K562 (cell line): ENCODE data around the gene ST7. TPM values are rescaled to one million over a fixed set of nuclear protein-coding genes. Genes with fewer than 3 reads are reported as not detected.

Experiments
- ARID1B ChIP-seq: fragments of 450-650 bp; IDR thresholded peaks from 2 replicates; pipeline ENCODE4 v1.6.1; 2016; ENCODE audit warnings: antibody characterized with exemption, mild to moderate bottlenecking, inconsistent platforms
- HDAC6 ChIP-seq: IDR thresholded peaks from 2 replicates; pipeline ENCODE4 v1.6.1; 2012; ENCODE audit warnings: low read depth, mild to moderate bottlenecking, control low read depth, inconsistent platforms, low read length, moderate library complexity
- NCOA2 ChIP-seq, 2 experiments: fragments of 450-650 bp; IDR thresholded peaks; 2 replicates each; pipeline ENCODE4 v1.6.1; 2018; ENCODE audit warnings: mild to moderate bottlenecking in 2 of 2, moderate library complexity in 1 of 2; ENCODE audit not compliant: partially characterized antibody in 2 of 2
- RAD21 ChIP-seq, 2 experiments: fragments of 250-450 bp in 1 of 2; fragments of 450-650 bp in 1 of 2; sonication (Bioruptor Pico) in 1 of 2; formaldehyde crosslinking in 1 of 2; IDR thresholded peaks in 1 of 2; conservative IDR thresholded peaks in 1 of 2; 2 replicates each; pipeline versions ENCODE4 v1.4.0 to v1.8.0; 2020 to 2022; ENCODE audit warnings: mild to moderate bottlenecking in 2 of 2, moderate library complexity in 1 of 2
- SIN3A ChIP-seq, 2 experiments: fragments of 150-350 bp in 1 of 2; IDR thresholded peaks; 2 replicates each; pipeline ENCODE4 v1.6.1; 2011 to 2016; ENCODE audit warnings: borderline replicate concordance in 2 of 2, low read depth in 2 of 2, low read length in 2 of 2, mild to moderate bottlenecking in 2 of 2, moderate library complexity in 2 of 2; ENCODE audit not compliant: control insufficient read depth in 1 of 2
- polyA plus RNA-seq, 8 experiments: library from polyadenylated mRNA; depleted of rRNA in 4 of 8; stranded (reverse) in 5 of 8; unstranded in 3 of 8; fragments of >200 nt; fragmentation: Nextera tagmentation in 2 of 8; fragmentation: Illumina TruSeq in 1 of 8; extraction: Ambion mirVana in 2 of 8; extraction: Trizol in 1 of 8; gene quantifications; 2 replicates each; pipeline versions ENCODE4 v1.2.1 to v1.2.3, GENCODE V29; 2011 to 2014; ENCODE audit warnings: inconsistent platforms in 1 of 8, missing spikeins in 1 of 8
- total RNA-seq, 7 experiments: library from RNA; depleted of rRNA in 6 of 7; stranded (reverse); fragments of >200 nt in 6 of 7; fragmentation: Illumina TruSeq in 2 of 7; extraction: Trizol in 2 of 7; gene quantifications; 2 replicates each; pipeline versions ENCODE4 v1.2.1 to v1.2.3, GENCODE V29; 2011 to 2021; ENCODE audit warnings: low replicate concordance in 1 of 7
- TF ChIP-seq, protein P1 (sequence below), 2 experiments: fragments of 450-650 bp in 1 of 2; sonication (generic) in 1 of 2; formaldehyde crosslinking; conservative IDR thresholded peaks; 2 replicates each; pipeline versions ENCODE4 v1.4.0 to v1.8.1; 2020 to 2022; ENCODE audit warnings: mild to moderate bottlenecking in 1 of 2, missing genetic modification reagents in 1 of 2
- TF ChIP-seq, protein P2 (sequence below), 2 experiments: fragments of 450-650 bp; formaldehyde crosslinking in 1 of 2; IDR thresholded peaks; 2 replicates each; pipeline versions ENCODE4 v1.4.0 to v1.6.1; 2014 to 2020; ENCODE audit warnings: mild to moderate bottlenecking in 2 of 2, borderline replicate concordance in 1 of 2, low read depth in 1 of 2
- TF ChIP-seq, protein P3 (sequence below), 2 experiments: IDR thresholded peaks in 1 of 2; conservative IDR thresholded peaks in 1 of 2; 2 replicates each; pipeline ENCODE4 v1.6.1; 2016; ENCODE audit warnings: low read depth in 2 of 2, mild to moderate bottlenecking in 1 of 2, missing compliant biosample characterization in 1 of 2, missing genetic modification characterization in 1 of 2, moderate library complexity in 1 of 2
- TF ChIP-seq, protein P4 (sequence below): fragments of 250-450 bp; sonication (Bioruptor Pico); IDR thresholded peaks from 2 replicates; pipeline ENCODE4 v1.5.0; 2021; ENCODE audit warnings: mild to moderate bottlenecking, moderate library complexity

ST7 gene
- total and polyA plus RNA-seq, 9 of the 15 experiments (the other 6 are each of a cell fraction or from before 2014, with no cell fraction given), result 23.9 to 56.3 (median 36.9) TPM

DNA sequence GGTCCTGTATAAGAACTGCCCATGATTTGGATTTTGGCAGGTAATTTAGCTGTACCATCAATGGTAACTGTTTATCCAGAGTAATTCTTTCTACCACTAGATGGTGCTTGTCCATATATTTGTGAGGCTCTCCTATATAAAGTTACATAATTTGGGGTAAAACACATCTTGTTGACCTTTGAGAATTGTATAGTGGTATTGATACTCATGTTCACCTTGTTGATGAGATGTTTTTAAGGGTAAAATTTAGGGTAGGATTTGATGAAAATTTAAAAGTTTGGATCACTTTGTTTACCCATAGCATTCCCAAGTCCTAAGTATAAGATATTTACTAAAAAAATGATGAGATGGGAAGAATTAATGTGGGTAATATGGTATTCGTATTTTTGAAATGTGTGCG lies 31.6 kb downstream of the ST7 start (continued):
- TF ChIP-seq, protein P1, sequence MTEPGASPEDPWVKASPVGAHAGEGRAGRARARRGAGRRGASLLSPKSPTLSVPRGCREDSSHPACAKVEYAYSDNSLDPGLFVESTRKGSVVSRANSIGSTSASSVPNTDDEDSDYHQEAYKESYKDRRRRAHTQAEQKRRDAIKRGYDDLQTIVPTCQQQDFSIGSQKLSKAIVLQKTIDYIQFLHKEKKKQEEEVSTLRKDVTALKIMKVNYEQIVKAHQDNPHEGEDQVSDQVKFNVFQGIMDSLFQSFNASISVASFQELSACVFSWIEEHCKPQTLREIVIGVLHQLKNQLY (CRISPR knock-in tag; conservative IDR thresholded peaks at IDR 0.05), result no peak
- TF ChIP-seq ARID1B (0 out of 2 replicates have a peak, but pooled peaks have one; percentile 13), SIN3A (IDR thresholded peaks at IDR 0.05; ENCODE audit: borderline replicate concordance in 2 of 2, control insufficient read depth in 1 of 2, low read depth in 2 of 2, low read length in 2 of 2) (no peak), HDAC6 (no peak), NCOA2 (IDR thresholded peaks at IDR 0.05; ENCODE audit: partially characterized antibody in 2 of 2) (peak in 1 of 2 experiments; percentile 43), RAD21 (CRISPR knock-in tag; conservative IDR thresholded peaks at IDR 0.05 in 1 of 2, IDR thresholded peaks at IDR 0.05 in 1 of 2) (peak; percentile 86 to 90)
- TF ChIP-seq, protein P2, sequence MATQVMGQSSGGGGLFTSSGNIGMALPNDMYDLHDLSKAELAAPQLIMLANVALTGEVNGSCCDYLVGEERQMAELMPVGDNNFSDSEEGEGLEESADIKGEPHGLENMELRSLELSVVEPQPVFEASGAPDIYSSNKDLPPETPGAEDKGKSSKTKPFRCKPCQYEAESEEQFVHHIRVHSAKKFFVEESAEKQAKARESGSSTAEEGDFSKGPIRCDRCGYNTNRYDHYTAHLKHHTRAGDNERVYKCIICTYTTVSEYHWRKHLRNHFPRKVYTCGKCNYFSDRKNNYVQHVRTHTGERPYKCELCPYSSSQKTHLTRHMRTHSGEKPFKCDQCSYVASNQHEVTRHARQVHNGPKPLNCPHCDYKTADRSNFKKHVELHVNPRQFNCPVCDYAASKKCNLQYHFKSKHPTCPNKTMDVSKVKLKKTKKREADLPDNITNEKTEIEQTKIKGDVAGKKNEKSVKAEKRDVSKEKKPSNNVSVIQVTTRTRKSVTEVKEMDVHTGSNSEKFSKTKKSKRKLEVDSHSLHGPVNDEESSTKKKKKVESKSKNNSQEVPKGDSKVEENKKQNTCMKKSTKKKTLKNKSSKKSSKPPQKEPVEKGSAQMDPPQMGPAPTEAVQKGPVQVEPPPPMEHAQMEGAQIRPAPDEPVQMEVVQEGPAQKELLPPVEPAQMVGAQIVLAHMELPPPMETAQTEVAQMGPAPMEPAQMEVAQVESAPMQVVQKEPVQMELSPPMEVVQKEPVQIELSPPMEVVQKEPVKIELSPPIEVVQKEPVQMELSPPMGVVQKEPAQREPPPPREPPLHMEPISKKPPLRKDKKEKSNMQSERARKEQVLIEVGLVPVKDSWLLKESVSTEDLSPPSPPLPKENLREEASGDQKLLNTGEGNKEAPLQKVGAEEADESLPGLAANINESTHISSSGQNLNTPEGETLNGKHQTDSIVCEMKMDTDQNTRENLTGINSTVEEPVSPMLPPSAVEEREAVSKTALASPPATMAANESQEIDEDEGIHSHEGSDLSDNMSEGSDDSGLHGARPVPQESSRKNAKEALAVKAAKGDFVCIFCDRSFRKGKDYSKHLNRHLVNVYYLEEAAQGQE (IDR thresholded peaks at IDR 0.05; ENCODE audit: borderline replicate concordance), result peak; percentile 77
- TF ChIP-seq, protein P2 (CRISPR knock-in tag; IDR thresholded peaks at IDR 0.05; ENCODE audit: low read depth), result no peak
- TF ChIP-seq, protein P3, sequence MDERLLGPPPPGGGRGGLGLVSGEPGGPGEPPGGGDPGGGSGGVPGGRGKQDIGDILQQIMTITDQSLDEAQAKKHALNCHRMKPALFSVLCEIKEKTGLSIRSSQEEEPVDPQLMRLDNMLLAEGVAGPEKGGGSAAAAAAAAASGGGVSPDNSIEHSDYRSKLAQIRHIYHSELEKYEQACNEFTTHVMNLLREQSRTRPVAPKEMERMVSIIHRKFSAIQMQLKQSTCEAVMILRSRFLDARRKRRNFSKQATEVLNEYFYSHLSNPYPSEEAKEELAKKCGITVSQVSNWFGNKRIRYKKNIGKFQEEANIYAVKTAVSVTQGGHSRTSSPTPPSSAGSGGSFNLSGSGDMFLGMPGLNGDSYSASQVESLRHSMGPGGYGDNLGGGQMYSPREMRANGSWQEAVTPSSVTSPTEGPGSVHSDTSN (CRISPR knock-in tag; IDR thresholded peaks at IDR 0.05; ENCODE audit: low read depth), result no peak
- TF ChIP-seq, protein P3 (tag; conservative IDR thresholded peaks at IDR 0.05; ENCODE audit: low read depth), result 0 out of 2 replicates have a peak, but pooled peaks have one; percentile 22
- TF ChIP-seq, protein P4, sequence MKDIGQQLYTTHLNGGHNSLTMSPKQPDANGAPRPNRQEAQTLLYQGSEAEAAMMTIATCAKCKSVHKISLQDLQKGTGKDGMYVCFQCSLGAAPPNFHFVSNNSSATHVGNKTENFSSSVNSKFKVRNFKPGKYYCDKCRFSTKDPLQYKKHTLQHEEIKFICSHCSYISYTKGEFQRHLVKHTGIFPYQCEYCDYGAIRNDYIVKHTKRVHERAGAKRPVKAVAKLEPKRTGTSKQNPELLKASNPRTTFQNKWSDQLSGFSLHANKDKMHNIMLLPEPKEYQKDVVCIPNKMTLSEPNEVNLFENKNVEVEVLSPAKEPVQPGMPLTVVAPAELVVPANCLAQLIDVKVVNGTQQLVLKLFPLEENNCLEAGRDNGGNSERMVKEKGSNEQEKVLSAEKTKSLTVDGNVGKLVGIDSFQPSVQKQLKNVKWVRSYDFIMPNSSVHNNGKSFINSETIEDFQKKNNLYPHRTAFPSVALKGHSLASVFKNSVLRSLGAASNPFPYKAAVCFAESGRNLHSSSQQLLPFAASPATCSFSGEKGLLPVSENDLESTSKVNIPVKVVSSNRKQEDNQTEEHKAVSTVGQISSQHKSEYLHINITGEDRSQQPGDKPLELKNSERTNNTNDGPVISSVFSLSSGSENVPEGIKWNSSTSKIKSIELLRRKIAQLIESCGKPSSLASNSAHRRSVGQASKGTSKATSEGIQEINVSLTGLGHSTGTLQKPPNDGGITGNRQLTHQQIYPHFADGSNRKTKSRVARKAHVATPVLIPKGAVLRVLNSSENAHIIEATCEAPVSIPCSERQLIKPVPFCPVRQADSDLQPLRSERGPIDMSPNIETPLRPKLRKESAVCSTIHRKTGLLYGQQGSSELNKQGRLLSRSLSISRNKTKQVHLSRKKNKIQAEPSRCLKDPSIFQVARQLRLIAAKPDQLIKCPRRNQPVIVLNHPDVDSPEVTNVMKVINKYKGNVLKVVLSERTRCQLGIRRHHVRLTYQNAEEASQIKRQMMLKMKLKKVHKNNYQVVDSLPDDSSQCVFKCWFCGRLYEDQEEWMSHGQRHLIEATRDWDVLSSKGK, result no peak
